Endometrial microvascular endothelial cells (primary cell): Measurements from ENCODE around the gene RPTOR. TPM values are rescaled to one million over a fixed set of nuclear protein-coding genes. Genes with fewer than 3 reads are reported as not detected.

Experiments used
- in situ Hi-C: cut with HindIII; loops from 2 replicates; pipeline ENCODE4 v1.10.0; 2017; ENCODE audit warnings: low sequenced_read_pairs, low pct_unique_long_range_greater_than_20kb; ENCODE audit errors: inconsistent ontology term
- total RNA-seq: library from RNA; depleted of rRNA; stranded (reverse); fragments of >200 nt; gene quantifications from one replicate; pipeline ENCODE4 v1.2.3, GENCODE V29; 2015; ENCODE audit errors: inconsistent ontology term

The RPTOR gene
- total RNA-seq, 1 donor from 2014 or later: 28.2 TPM

- in situ Hi-C loops: no loop called here
Measured at GRCh38 chr17:80851277-80851925, 306.8 kb downstream of the RPTOR start.

- in situ Hi-C loops: no loop called here
Measured at GRCh38 chr17:80852476-80853015, 307.9 kb downstream of the RPTOR start.

GRCh38 chr17:80853076-80853475 is 308.4 kb downstream of the RPTOR start:
- in situ Hi-C loops: no loop called here

GRCh38 chr17:80854220-80854619 is 309.6 kb downstream of the RPTOR start:
- in situ Hi-C loops: no loop called here

- in situ Hi-C loops: no loop called here
Measured at GRCh38 chr17:80855196-80855947, 310.7 kb downstream of the RPTOR start.

- in situ Hi-C loops: no loop called here
Measured at GRCh38 chr17:80855948-80856862, 311.6 kb downstream of the RPTOR start.

- in situ Hi-C loops: no loop called here
Measured at GRCh38 chr17:80856863-80857755, 312.5 kb downstream of the RPTOR start.

- in situ Hi-C loops: no loop called here
Measured at GRCh38 chr17:80857756-80858171, 313.1 kb downstream of the RPTOR start.

- in situ Hi-C loops: no loop called here
Measured at GRCh38 chr17:80858301-80859001, 313.8 kb downstream of the RPTOR start.

GRCh38 chr17:80859002-80859941 is 314.6 kb downstream of the RPTOR start:
- in situ Hi-C loops: no loop called here

- in situ Hi-C loops: no loop called here
Measured at GRCh38 chr17:80860101-80860671, 315.5 kb downstream of the RPTOR start.

GRCh38 chr17:80860703-80861417 is 316.2 kb downstream of the RPTOR start:
- in situ Hi-C loops: no loop called here

GRCh38 chr17:80861418-80861815 is 316.8 kb downstream of the RPTOR start:
- in situ Hi-C loops: no loop called here

- in situ Hi-C loops: no loop called here
Measured at GRCh38 chr17:80861892-80862291, 317.3 kb downstream of the RPTOR start.

GRCh38 chr17:80862481-80862961 is 317.9 kb downstream of the RPTOR start:
- in situ Hi-C loops: no loop called here

GRCh38 chr17:80862978-80863377 is 318.3 kb downstream of the RPTOR start:
- in situ Hi-C loops: no loop called here
